IPS-18c (cell line): Measurements from ENCODE around the gene TEX29.

Experiments
- H3K4me3 ChIP-seq: 2 replicates; pipeline ENCODE4 v1.7.0; 2013; ENCODE audit warnings: low read depth, mild to moderate bottlenecking, low read length, moderate library complexity; ENCODE audit not compliant: insufficient read depth
- H3K9me3 ChIP-seq: one replicate; pipeline ENCODE4 v1.6.1; 2013; ENCODE audit warnings: mild to moderate bottlenecking, low read length, moderate library complexity; ENCODE audit not compliant: control insufficient read depth, insufficient read depth

The TEX29 gene

DNA sequence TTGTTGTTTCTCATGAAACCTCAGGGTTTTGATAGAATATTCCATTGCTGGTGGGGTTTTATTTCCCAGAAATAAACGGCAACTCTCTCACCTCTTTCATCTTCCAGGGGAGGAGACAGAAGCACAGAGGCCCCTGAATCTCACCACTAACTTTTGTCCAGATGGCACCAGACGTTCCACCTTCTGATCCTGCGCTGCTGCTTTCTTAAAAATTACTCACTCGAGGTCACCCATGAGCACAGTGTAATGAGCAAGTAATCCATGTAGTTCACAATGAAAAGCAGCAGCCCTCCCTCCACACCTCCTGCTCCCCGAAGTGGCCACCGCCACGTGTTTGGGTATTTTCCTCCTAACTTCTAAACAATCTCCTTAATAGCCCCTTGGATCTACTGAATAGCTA lies 51.3 kb downstream of the TEX29 start:
- Histone ChIP-seq H3K4me3 (no peak overlapping the region), H3K9me3 (no peaks in the 10 kb centered on the region)

DNA sequence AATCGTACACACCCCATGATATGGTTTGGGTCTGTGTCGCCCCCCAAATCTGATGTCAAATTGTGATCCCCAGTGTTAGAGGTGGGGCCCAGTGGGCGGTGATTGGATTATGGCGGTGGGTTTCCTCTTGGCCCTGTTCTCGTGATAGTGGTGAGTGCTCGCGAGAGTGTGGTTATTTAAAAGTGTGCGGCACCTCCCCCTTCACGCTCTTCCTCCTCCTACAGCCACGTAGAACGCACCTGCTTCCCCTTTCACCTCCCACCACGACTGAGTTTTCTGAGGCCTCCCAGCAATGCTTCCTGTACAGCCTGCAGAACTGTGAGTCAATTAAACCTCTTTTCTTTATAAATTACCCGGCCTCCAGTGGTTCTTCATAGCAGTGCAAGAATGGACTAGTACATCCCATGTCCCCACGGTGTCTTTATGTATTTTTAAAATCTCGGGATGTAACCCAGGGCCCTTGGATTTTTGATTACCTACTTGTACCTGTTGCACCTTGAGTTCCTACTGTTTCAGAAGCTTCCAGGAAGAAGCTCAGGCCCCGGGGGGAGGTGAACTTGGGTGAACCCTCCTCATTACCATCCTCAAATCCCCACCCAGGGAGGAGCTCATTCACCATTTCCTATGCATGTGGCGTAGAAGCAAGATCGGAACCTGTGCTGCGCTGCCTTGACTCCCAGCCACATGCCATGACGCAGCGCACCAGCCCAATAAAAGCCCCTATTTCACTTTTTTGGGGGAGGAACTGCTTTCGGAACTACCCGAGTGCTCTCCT lies 52.4 kb downstream of the TEX29 start:
- no peak overlapping the region for H3K4me3 ChIP-seq
- H3K9me3 ChIP-seq = no peaks in the 10 kb centered on the region

DNA sequence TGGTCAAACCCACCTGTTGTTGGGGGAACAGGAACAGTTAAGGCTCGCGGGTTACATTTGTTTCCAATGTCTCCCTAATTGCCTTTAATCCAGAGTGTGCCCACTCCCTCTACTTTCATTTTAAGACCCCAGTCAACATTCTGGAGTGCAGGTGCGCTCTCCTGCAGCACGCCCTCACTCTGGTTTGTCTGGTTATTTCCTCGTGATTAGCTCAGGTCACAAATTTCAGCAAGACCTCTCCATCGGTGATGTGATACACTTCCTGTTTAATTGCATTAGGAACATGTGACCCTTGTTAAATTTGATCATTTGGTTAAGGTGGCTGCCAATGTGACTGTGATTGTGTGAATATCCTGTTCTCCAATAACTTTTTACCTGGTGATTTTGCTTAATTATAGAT lies 53.0 kb downstream of the TEX29 start:
- Histone ChIP-seq H3K4me3 (no peak overlapping the region), H3K9me3 (no peaks in the 10 kb centered on the region)

DNA sequence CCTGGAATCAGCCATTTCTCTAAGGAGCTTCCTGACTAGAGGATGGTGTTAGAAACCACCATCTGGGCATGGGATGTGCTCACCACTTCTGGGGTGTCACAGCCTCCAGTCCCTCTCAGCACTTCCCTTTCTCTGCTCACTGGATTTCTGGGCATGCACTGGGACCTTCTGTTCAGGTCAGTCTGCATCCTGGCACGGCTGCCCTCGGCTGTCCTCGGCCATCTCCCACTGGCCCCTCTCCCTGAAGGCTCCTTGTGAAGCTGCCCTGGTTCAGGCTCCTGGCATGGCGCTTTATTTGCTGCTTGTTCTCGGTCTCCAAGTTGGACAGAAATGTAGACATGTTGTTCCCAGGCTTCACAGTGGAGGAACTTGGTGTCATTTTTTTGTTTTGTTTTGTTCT lies 60.0 kb downstream of the TEX29 start:
- Histone ChIP-seq H3K9me3 (no peaks in the 10 kb centered on the region), H3K4me3 (no peak overlapping the region)

DNA sequence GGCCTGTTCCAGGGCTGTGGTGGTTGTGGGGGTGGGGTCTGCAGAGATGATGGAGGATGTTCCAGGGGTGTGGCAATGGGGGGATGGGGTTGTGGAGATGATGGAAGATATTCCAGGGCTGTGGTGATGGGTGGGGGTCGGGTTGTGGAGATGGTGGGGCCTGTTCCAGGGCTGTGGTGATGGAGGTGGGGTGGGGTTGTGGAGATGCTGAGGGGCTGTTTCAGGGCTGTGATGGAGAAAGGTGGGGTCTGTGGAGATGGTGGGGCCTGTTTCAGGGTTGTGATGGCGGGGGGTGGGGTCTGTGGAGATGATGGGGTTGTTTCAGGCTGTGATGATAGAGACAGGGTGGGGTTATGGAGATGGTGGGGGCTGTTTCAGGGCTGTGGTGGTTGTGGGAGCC lies 62.0 kb downstream of the TEX29 start:
- H3K4me3 ChIP-seq = no peak overlapping the region

DNA sequence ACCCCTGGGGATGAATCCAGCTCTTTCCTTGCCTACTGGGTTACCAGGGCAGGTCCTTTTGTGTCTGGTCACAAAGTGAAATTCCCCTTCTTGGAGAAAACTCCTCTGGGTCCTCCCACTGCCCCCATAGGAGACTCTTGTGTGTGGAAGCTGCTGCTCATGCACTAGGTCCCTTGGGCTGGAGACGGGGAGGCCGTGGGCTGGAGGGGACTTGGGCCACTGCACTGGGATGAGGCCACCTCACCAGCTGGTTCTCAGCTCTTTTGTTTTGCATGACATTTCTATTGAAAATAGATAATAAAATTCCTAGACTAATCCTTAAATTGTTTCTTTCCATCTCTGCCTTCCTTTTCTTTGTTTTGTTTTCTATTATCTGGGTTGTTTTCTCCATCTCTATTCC lies 62.4 kb downstream of the TEX29 start:
- no peak overlapping the region for H3K4me3 ChIP-seq
- no peaks in the 10 kb centered on the region for H3K9me3 ChIP-seq

More for the DNA sequence above, 62.0 kb downstream of the TEX29 start:
- H3K9me3 ChIP-seq = no peaks in the 10 kb centered on the region

DNA sequence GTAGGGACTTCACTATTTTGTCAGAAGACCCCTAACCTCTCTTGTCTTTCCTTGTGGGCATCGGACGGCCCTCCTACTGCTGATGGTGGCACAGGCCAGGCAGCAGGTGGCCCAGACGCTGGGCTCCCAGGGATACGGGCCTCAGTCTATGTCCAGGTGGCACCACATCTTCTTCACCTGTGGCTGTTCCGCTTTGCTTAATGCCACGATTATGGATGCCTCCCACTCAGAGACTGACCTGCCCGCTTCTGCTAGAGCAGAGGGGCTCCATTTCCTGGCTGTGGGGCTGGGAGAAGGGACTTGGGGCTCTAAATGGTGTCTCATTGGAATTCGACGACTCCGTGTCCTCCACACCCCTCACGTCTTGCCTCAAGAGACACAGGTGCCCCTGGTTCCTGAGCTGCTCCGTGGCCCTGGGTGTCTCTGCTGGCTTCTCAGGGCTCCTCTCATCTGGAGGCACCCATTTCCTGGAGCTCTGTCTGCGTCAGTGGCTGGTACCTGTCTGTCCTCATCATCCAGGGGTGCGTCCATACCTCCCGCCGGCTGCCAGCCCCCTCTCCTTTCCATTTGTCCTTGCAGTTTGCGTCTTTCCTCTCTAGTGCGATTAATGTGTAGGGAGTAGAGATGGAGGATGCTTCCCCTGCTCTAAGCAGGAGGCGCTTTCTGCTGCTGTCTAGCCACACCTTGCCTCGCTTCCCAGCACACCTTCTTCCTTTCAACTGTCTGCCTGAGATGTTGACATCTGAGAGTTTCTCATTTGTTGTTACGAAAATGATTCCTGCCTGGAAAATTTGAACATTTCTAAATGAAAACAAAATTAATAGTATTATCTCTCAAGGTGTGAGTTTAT lies 63.4 kb downstream of the TEX29 start:
- no peaks in the 10 kb centered on the region for H3K9me3 ChIP-seq
- H3K4me3 ChIP-seq = no peak overlapping the region

DNA sequence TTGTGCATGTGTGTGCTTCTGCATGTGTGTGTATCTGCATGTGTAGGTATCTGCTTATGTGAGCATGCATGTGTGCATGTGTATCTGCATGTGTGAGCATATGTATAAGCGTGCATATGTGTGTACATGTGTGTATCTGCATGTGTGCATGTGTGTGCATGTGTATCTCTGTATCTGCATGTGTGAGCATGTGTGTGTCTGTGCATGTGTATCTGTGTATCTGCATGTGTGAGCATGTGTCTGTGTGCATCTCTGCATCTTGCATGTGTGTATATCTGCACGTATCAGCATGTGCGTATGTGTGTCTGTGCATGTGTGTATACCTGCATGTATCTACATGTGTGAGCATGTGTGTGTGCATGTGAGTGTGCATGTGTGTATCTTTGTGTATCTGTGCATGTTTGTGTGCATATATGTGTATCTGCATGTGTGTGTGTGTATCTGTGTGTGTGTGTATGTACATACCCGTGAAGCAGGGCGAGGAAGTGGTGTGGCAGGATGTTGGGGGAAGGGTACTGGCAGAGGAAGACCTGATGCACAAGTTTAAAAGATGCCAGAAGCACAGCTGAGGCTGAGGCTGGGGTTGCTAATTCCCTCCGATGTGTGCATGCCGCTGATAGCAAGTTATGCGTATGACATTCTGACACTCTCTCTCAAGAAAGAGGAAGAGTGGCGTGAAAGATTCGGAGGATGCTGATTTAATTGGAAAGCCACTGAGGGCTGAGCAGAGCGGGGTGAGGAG lies 64.2 kb downstream of the TEX29 start:
- no peak overlapping the region for H3K4me3 ChIP-seq

DNA sequence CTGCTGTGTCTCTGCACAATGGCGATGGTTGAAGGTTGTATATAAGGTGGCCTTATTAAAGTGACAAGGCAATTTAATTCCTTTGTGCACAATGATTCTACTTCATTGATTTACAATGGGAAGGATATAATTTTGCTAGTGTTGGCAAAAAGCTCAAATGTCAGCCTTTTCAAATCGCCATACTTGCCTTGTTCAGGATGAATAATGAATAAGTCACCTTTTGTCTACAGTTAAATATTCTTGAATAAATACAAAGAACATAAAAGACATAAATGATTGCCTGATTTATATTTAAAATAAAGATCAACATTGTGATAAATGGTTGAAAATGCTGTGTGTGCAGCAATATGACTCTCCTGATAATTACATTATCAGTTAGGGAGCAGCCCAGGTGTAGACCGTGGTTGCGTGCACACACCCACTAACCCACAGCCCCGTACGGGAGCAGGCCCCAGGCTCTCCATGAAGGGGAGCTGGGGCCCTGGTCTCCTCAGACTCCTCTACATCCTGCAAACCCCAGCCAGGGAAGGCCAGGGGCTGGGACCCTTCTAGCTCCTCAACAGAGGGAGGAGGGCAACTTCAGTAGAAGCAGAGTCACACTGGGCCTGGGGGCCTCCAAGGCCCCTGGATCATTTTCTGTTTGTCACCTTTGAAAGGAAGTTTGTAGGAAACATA lies 64.9 kb downstream of the TEX29 start:
- Histone ChIP-seq H3K4me3 (no peak overlapping the region), H3K9me3 (no peaks in the 10 kb centered on the region)

More for the DNA sequence above, 64.2 kb downstream of the TEX29 start:
- no peaks in the 10 kb centered on the region for H3K9me3 ChIP-seq

DNA sequence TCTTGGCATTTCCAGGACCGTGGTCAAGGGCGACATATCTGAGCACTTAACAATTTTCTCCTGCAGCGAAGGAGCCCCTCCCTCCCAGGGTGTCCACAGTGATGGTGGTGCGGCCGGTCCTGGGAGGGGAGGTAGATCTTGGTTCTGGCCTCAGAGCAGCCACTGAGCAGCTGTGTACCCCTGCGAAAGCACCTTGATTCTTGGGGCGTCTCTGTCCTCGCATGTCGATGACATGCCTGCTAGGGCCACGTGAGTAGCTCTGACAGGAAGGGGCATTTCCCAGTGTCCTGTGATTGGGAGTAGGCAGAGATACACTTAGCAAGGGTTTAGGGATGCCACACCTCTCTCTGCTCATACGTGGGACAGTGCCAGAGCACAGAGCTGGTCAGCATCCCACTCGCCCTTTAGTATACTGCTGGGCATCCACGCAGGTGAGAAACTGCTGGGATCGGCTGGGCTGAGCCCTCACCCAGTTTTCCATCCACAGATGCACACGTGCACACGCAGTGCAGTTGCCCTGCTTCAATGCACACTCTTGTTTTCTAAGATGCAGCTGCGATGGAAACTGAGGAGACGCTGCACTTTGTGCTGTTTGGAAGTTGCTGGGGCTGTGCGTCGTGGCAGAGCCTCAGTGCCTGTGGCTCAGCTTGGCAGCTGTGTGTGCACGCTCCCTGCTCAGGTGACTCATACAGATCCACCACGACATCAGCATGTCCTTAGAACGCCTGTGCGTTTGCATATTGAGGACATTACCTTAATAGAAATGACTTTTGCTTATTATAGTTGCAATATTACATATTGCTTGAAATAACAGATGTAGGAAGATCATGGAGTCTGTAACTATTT lies 66.8 kb downstream of the TEX29 start:
- Histone ChIP-seq H3K9me3 (peaks cover 2% of the 10 kb centered on the region), H3K4me3 (no peak overlapping the region)

DNA sequence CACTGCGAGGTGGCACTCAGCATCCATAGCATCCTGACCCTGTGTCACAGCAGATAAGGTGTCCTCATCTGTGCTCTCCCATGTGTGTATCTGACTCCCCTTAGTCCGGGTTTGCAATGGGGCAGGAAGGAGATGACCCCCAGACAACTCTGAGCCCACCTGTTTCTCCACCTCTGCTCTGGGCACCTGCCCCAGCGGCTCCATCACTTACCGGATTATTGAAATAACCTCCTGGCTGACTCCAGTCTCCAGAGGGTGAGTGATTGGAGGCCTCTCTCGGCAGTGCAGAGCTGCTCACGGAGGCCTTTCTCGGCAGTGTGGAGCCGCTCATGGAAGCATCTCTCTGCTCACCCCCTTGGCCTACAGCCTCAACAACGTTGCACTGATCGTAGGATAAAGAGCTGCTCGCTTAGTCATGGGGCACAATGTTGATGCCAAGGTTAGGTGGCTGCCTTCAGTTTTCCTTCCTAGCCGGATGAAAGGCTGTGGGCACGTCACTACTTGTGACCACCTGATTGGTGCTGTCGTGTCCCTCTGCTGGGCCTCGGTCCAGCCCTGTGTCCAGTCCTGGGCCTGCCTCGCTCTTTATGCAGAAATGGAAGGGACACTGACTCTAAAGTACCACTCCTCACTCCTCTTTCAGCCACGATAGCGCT lies 67.6 kb downstream of the TEX29 start:
- peaks cover 2% of the 10 kb centered on the region for H3K9me3 ChIP-seq
- H3K4me3 ChIP-seq = no peak overlapping the region

DNA sequence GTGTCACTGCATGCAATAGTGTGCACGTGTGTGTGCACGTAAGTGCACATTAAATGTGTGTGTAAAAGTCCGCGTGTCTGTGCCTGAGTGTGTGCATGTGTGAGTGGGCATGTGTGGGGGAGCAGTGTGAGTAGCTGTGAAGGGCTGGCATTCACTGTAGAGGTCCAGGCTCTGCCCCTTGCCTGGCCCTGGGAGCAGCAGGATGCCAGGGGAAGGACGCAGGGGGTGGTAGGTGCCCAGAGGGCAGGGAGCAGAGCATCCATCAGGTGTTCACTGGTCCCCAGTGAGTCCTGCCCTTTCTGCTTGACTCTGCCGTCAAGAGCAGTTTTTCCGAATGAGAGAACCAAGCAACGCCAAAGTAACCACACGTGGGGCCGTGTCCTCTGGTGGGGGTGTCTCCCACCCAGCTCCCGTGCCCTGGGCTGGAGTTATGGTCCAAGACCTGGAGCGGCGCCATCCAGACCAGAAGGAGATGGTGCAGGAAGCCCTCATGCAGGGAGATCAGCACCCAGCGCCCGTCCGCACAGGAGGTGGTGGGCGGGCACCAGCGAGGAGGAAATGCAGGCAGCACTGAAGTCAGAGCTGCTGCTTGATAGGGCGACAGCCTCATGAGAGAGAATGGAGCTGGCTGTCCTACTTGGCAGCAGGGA lies 68.5 kb downstream of the TEX29 start:
- Histone ChIP-seq H3K9me3 (peaks cover 2% of the 10 kb centered on the region), H3K4me3 (no peak overlapping the region)

DNA sequence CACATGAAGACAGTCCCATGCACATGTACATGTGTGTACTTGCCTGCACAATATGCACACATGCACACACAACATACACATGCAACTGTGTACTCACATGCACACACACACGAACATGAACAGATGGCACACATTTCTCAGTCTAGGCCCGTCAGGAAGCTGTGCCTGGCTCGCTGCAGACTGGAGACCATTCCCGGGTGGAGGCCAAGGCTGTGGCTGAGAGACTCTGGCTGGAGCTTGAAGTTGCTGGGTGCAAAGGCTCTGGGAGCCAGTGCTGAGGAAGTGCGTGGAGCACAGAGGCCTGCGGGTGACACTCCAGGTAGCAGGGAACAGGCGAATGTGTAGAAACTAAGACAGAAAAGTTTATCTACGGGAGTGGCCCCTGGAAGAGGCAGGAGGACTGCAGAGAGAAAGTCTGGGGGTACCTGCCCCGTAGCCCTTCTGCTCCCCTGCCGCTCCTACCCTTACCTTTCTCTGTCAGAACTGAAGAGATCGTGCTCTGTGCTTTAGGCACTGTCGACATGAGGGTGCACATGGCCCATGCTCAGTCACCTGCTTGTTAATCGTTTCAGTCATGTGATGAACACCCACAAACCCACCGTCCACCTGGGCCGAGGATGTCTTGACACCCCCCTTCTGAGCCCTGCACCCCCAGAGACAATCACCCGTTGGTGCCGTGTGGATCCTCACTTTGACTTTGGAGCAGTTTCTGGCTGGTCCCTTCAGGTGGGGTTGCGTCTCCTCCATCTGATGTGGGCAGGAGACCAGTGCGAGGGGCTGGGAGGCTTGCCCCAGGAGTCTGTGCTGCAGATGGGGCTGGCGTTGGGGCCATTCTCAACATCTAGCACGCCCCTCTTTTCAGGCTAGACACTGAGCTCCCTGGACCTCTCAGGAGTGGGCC lies 69.4 kb downstream of the TEX29 start:
- no peak overlapping the region for H3K4me3 ChIP-seq
- peaks cover 2% of the 10 kb centered on the region for H3K9me3 ChIP-seq

DNA sequence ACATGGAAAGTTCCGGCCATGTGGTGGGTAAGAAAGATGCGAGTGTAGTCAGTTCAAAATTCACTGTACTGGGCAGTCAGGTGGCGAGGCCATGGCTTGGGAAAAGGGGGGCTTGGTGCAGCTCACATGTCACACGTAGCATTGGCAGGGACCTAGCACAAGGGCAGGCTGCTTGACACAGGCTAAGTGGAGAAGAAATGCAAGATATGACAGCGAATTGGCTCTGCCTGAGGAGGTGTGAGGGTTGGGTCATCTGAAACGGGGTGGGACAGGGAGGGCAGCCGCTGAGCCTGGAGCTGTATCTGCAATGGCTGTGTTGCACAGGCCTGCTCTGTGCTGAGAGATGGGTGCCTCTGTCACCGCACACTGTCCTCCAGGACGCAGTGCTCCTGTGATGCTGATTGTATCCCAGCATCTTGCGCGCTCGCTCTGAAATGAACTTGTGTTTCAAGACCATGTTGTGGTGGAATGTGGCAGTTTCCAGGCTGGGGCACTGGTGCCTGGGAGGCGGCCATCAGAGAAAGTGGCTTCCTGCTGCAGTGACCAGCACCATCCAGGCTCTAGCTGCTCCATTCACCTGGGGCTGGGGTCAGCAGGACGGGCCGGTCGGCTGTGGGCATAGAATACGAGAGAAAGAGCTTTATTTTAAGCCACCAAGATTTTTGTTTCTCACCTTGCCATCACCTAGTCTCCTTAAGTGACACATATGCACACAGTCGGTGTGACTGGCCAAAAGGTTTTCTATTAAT lies 70.3 kb downstream of the TEX29 start:
- Histone ChIP-seq H3K4me3 (no peak overlapping the region), H3K9me3 (peaks cover 2% of the 10 kb centered on the region)
